K562 (cell line): ENCODE measurements around the gene PHEX.

ENCODE experiments used
- FOSL1 ChIP-seq: fragments of 200-800 bp; sonication (Bioruptor generic); conservative IDR thresholded peaks from 2 replicates; pipeline ENCODE4 v1.6.1; 2016; ENCODE audit warnings: missing genetic modification characterization, missing compliant biosample characterization
- HIVEP1 ChIP-seq: fragments of 250-450 bp; sonication (Bioruptor Pico); IDR thresholded peaks from 2 replicates; pipeline ENCODE4 v1.4.0; 2020; ENCODE audit warnings: mild to moderate bottlenecking

- TF ChIP-seq HIVEP1 (CRISPR knock-in tag) = no peak
- no peak for TF ChIP-seq FOSL1 (tag)
Observed at GRCh38 chrX:22095286-22095685, 63.2 kb downstream of the PHEX start.
